Glomerular visceral epithelial cell (primary cell): Measurements from ENCODE around the gene FRMD4A.
"Not testable (repeated sequence)": the region's sequence is repeated elsewhere in the genome, so short reads cannot be mapped to it uniquely, and the experiment has no call there.

Source experiments
- DNase-seq: peaks from one replicate; pipeline ENCODE4 v3.0.0-alpha.2; 2016; ENCODE audit errors: extremely low spot score

Gene FRMD4A

GRCh38 chr10:13984647-13985155 lies 346.0 kb downstream of the FRMD4A start:
- DNase-seq: peak; percentile 74

- DNase-seq: no peak
These were observed 347.7 kb downstream of the FRMD4A start for GRCh38 chr10:13983035-13983434.

- DNase-seq: no peak
These were observed 352.1 kb downstream of the FRMD4A start for GRCh38 chr10:13978533-13979115.

GRCh38 chr10:13977861-13978532 lies 352.7 kb downstream of the FRMD4A start:
- DNase-seq: no peak

GRCh38 chr10:13973742-13974141 lies 357.0 kb downstream of the FRMD4A start:
- no peak for DNase-seq

GRCh38 chr10:13972609-13973008 lies 358.1 kb downstream of the FRMD4A start:
- no peak for DNase-seq

GRCh38 chr10:13971601-13972475 lies 358.9 kb downstream of the FRMD4A start:
- DNase-seq: peak; percentile 59

- no peak for DNase-seq
These were observed 359.8 kb downstream of the FRMD4A start for GRCh38 chr10:13970957-13971353.

GRCh38 chr10:13970236-13970956 lies 360.3 kb downstream of the FRMD4A start:
- DNase-seq: no peak

- DNase-seq: no peak
These were observed 361.0 kb downstream of the FRMD4A start for GRCh38 chr10:13969792-13970140.

GRCh38 chr10:13969118-13969791 lies 361.5 kb downstream of the FRMD4A start:
- DNase-seq: peak; percentile 92

GRCh38 chr10:13961853-13962252 lies 368.9 kb downstream of the FRMD4A start:
- DNase-seq: no peak

- DNase-seq: peak; percentile 95
These were observed 369.6 kb downstream of the FRMD4A start for GRCh38 chr10:13961097-13961496.

- DNase-seq: peak; percentile 27
These were observed 370.1 kb downstream of the FRMD4A start for GRCh38 chr10:13960603-13961002.

- DNase-seq: no peak
These were observed 371.0 kb downstream of the FRMD4A start for GRCh38 chr10:13959443-13960359.

GRCh38 chr10:13957856-13958255 lies 372.9 kb downstream of the FRMD4A start:
- DNase-seq: no peak

- peak; percentile 27 for DNase-seq
These were observed 373.9 kb downstream of the FRMD4A start for GRCh38 chr10:13956826-13957225.

GRCh38 chr10:13955409-13956068 lies 375.2 kb downstream of the FRMD4A start:
- DNase-seq: no peak

- DNase-seq: not testable (repeated sequence)
These were observed 376.5 kb downstream of the FRMD4A start for GRCh38 chr10:13954195-13954594.

- no peak for DNase-seq
These were observed 377.4 kb downstream of the FRMD4A start for GRCh38 chr10:13953371-13953770.
